COLO829 (cell line): Measurements from ENCODE around the gene TEAD2.
A peak's percentile ranks its signal among the peaks of the same experiment; 100 is the strongest.
"Not testable (repeated sequence)": the region's sequence is repeated elsewhere in the genome, so short reads cannot be mapped to it uniquely, and the experiment has no call there.

Experiments
- DNase-seq: peaks from one replicate; pipeline ENCODE4 v3.0.0; 2012; ENCODE audit warnings: low spot score

Gene TEAD2

GRCh38 chr19:49383599-49383998 is 21.4 kb upstream of the TEAD2 start:
- DNase-seq, result no peak

- DNase-seq, result no peak
These were observed 20.4 kb upstream of the TEAD2 start for GRCh38 chr19:49382639-49383038.

GRCh38 chr19:49380391-49380790 is 18.2 kb upstream of the TEAD2 start:
- DNase-seq, result no peak

- no peak for DNase-seq
These were observed 16.3 kb upstream of the TEAD2 start for GRCh38 chr19:49378512-49378911.

GRCh38 chr19:49374665-49375434 is 12.6 kb upstream of the TEAD2 start:
- DNase-seq, result no peak

- not testable (repeated sequence) for DNase-seq
These were observed 11.0 kb upstream of the TEAD2 start for GRCh38 chr19:49373174-49373573.

GRCh38 chr19:49371184-49371583 is 9.0 kb upstream of the TEAD2 start:
- no peak for DNase-seq

- no peak for DNase-seq
These were observed 6.6 kb upstream of the TEAD2 start for GRCh38 chr19:49368711-49369358.

GRCh38 chr19:49366110-49366509 is 3.9 kb upstream of the TEAD2 start:
- DNase-seq, result no peak

- no peak for DNase-seq
These were observed 2.0 kb upstream of the TEAD2 start for GRCh38 chr19:49364083-49364737.

- peak; percentile 100 for DNase-seq
These were observed 1.3 kb upstream of the TEAD2 start, which contains the start of gene DKKL1 for GRCh38 chr19:49363268-49364082. DKKL1 (plus strand) TSS chr19:49363877; CDS start chr19:49363999, 122 bp downstream.

GRCh38 chr19:49362929-49363267 is 682 bp upstream of the TEAD2 start:
- DNase-seq, result peak; percentile 49

- DNase-seq, result peak; percentile 84
These were observed 673 bp downstream of the TEAD2 start for GRCh38 chr19:49361438-49362047.

GRCh38 chr19:49359851-49360820 is 2.1 kb downstream of the TEAD2 start:
- no peak for DNase-seq

- DNase-seq, result no peak
These were observed 5.0 kb downstream of the TEAD2 start for GRCh38 chr19:49357186-49357585.

GRCh38 chr19:49356382-49356781 is 5.8 kb downstream of the TEAD2 start:
- no peak for DNase-seq

GRCh38 chr19:49355909-49356353 is 6.3 kb downstream of the TEAD2 start:
- DNase-seq, result no peak

- DNase-seq, result no peak
These were observed 12.6 kb downstream of the TEAD2 start for GRCh38 chr19:49349567-49349966.

GRCh38 chr19:49348305-49349189 is 13.7 kb downstream of the TEAD2 start:
- DNase-seq, result no peak

GRCh38 chr19:49347835-49348234 is 14.4 kb downstream of the TEAD2 start:
- peak; percentile 66 for DNase-seq
